OCI-LY7 (cell line): ENCODE measurements around the gene MNT. TPM values are rescaled to one million over a fixed set of nuclear protein-coding genes. Genes with fewer than 3 reads are reported as not detected.
"Not testable (repeated sequence)": the region's sequence is repeated elsewhere in the genome, so short reads cannot be mapped to it uniquely, and the experiment has no call there.

ENCODE experiments used
- BruUV-seq: library from RNA; stranded (reverse); fragments of 400-500 nt; replicated peaks from 2 replicates; lab custom pipeline; 2021; lab: Mats Ljungman, UMichigan
- CTCF ChIA-PET: fragments of 300-600 bp; sonication (Branson Sonifier 250); formaldehyde crosslinking; loops from one replicate; lab custom pipeline; 2022; ENCODE audit warnings: antibody characterized with exemption; ENCODE audit not compliant: unreplicated experiment; lab: Charles Lee
- POLR2A ChIA-PET: fragments of 300-600 bp; sonication (Branson Sonifier 250); formaldehyde crosslinking; loops from one replicate; lab custom pipeline; 2022; ENCODE audit warnings: antibody characterized with exemption; lab: Charles Lee
- DNase-seq: peaks from one replicate; pipeline ENCODE4 v3.0.0-alpha.2; 2015; ENCODE audit warnings: low spot score
- H2AFZ ChIP-seq: fragments of 200-600 bp; sonication (generic), shearing (Covaris generic); 2 replicates; pipeline ENCODE4 v1.6.1; 2014; ENCODE audit warnings: mild to moderate bottlenecking, antibody characterized with exemption, low read length, moderate library complexity
- H3K27ac ChIP-seq: fragments of 200-600 bp; sonication (generic); 2 replicates; pipeline ENCODE4 v1.5.1; 2014; ENCODE audit warnings: mixed run types, low read depth, mild to moderate bottlenecking, moderate library complexity, low read length, inconsistent platforms; ENCODE audit not compliant: poor library complexity, severe bottlenecking
- H3K36me3 ChIP-seq: fragments of 200-600 bp; sonication (generic); 2 replicates; pipeline ENCODE4 v1.6.1; 2014; ENCODE audit warnings: mild to moderate bottlenecking, antibody characterized with exemption, low read length, moderate library complexity, mixed read lengths; ENCODE audit not compliant: insufficient read depth
- H3K4me1 ChIP-seq: fragments of 200-600 bp; sonication (generic); 2 replicates; pipeline ENCODE4 v1.5.1; 2014; ENCODE audit warnings: mild to moderate bottlenecking, low read length; ENCODE audit not compliant: insufficient read depth, poor library complexity, severe bottlenecking
- H3K4me2 ChIP-seq: fragments of 200-600 bp; sonication (generic); 2 replicates; pipeline ENCODE4 v1.6.1; 2014; ENCODE audit warnings: mild to moderate bottlenecking, low read length
- H3K4me3 ChIP-seq: fragments of 200-600 bp; sonication (generic); 2 replicates; pipeline ENCODE4 v1.5.1; 2014; ENCODE audit warnings: mild to moderate bottlenecking, low read depth, low read length; ENCODE audit not compliant: poor library complexity, severe bottlenecking
- H3K79me2 ChIP-seq: fragments of 200-600 bp; sonication (generic); 2 replicates; pipeline ENCODE4 v1.6.1; 2016; ENCODE audit warnings: low read depth, mild to moderate bottlenecking, low read length, moderate library complexity, mixed read lengths; ENCODE audit not compliant: insufficient read depth
- H3K9me2 ChIP-seq: fragments of 200-600 bp; sonication (generic); 2 replicates; pipeline ENCODE4 v1.6.1; 2016; ENCODE audit warnings: mild to moderate bottlenecking, low read length, mixed read lengths; ENCODE audit not compliant: insufficient read depth
- H3K9me3 ChIP-seq: fragments of 200-600 bp; sonication (generic); 2 replicates; pipeline ENCODE4 v1.6.1; 2014; ENCODE audit warnings: mild to moderate bottlenecking, mixed run types, low read length, mixed read lengths
- H4K20me1 ChIP-seq: fragments of 200-600 bp; sonication (generic); 2 replicates; pipeline ENCODE4 v1.6.1; 2014; ENCODE audit warnings: mild to moderate bottlenecking, antibody characterized with exemption, low read length, moderate library complexity, mixed read lengths; ENCODE audit not compliant: insufficient read depth
- EZH2phosphoT487 ChIP-seq: fragments of 200-600 bp; sonication (generic); IDR thresholded peaks from 2 replicates; pipeline ENCODE4 v1.6.1; 2018; ENCODE audit warnings: low read depth, borderline replicate concordance, mild to moderate bottlenecking, mixed run types, antibody characterized with exemption, low read length, moderate library complexity, mixed read lengths
- intact Hi-C: fragments of 100-400 bp; cut with micrococcal nuclease; formaldehyde crosslinking; loops from one replicate; pipeline ENCODE4 v1.10.0; 2022; ENCODE audit not compliant: unreplicated experiment
- total RNA-seq, 2 experiments: library from RNA; depleted of rRNA in 1 of 2; stranded (reverse); fragments of >200 nt in 1 of 2; shearing (Covaris generic) in 1 of 2; gene quantifications; 2 replicates each; pipeline ENCODE4 v1.2.3, GENCODE V29; 2014 to 2022
- TF ChIP-seq, protein P1 (sequence below): fragments of 200-600 bp; sonication (generic); conservative IDR thresholded peaks from 2 replicates; pipeline ENCODE4 v1.5.1; 2014; ENCODE audit warnings: mild to moderate bottlenecking, antibody characterized with exemption, low read length, moderate library complexity, mixed read lengths

The MNT gene
- total RNA-seq, 2 experiments from 2014 or later = 22.2 to 60.0 TPM

- no TSS peak for BruUV-seq
- peaks cover 54% of the 10 kb centered on the region for H3K36me3 ChIP-seq
- no peak overlapping the region for H3K27ac ChIP-seq
- H3K4me1 ChIP-seq = peaks cover 4% of the 10 kb centered on the region
- ChIA-PET CTCF (no interaction called here), POLR2A (no interaction called here)
- intact Hi-C loops = no loop called here
- H3K4me3 ChIP-seq = no peak overlapping the region
- no peak for DNase-seq
- H3K9me3 ChIP-seq = peaks cover 10% of the 10 kb centered on the region; the same call in 1 of the 2 replicates
- TF ChIP-seq, protein P1, sequence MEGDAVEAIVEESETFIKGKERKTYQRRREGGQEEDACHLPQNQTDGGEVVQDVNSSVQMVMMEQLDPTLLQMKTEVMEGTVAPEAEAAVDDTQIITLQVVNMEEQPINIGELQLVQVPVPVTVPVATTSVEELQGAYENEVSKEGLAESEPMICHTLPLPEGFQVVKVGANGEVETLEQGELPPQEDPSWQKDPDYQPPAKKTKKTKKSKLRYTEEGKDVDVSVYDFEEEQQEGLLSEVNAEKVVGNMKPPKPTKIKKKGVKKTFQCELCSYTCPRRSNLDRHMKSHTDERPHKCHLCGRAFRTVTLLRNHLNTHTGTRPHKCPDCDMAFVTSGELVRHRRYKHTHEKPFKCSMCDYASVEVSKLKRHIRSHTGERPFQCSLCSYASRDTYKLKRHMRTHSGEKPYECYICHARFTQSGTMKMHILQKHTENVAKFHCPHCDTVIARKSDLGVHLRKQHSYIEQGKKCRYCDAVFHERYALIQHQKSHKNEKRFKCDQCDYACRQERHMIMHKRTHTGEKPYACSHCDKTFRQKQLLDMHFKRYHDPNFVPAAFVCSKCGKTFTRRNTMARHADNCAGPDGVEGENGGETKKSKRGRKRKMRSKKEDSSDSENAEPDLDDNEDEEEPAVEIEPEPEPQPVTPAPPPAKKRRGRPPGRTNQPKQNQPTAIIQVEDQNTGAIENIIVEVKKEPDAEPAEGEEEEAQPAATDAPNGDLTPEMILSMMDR = no peak
- no peak for TF ChIP-seq EZH2phosphoT487
- H3K79me2 ChIP-seq = no peaks in the 10 kb centered on the region
- no peaks in the 10 kb centered on the region for H3K9me2 ChIP-seq
- H4K20me1 ChIP-seq = no peaks in the 10 kb centered on the region
- no peak overlapping the region for H3K4me2 ChIP-seq
- H2AFZ ChIP-seq = no peak overlapping the region
Measured at GRCh38 chr17:2444382-2444781, 43.5 kb upstream of the MNT start.

GRCh38 chr17:2442166-2442565 lies 41.3 kb upstream of the MNT start:
- Histone ChIP-seq H3K4me3 (no peak overlapping the region), H3K4me2 (no peak overlapping the region), H3K79me2 (no peaks in the 10 kb centered on the region), H3K9me3 (peaks cover 10% of the 10 kb centered on the region; the same call in 1 of the 2 replicates), H4K20me1 (no peaks in the 10 kb centered on the region), H3K36me3 (peaks cover 69% of the 10 kb centered on the region), H3K27ac (no peak overlapping the region), H3K9me2 (no peaks in the 10 kb centered on the region), H2AFZ (no peak overlapping the region), H3K4me1 (no peaks in the 10 kb centered on the region)
- intact Hi-C loops = no loop called here
- ChIA-PET CTCF (no interaction called here), POLR2A (no interaction called here)
- TF ChIP-seq, protein P1 = no peak
- no peak for TF ChIP-seq EZH2phosphoT487
- no TSS peak for BruUV-seq
- DNase-seq = no peak

- no TSS peak for BruUV-seq
- Histone ChIP-seq H3K4me2 (no peak overlapping the region), H3K4me1 (no peaks in the 10 kb centered on the region), H3K9me2 (no peaks in the 10 kb centered on the region), H3K36me3 (peaks cover 73% of the 10 kb centered on the region), H3K9me3 (peaks cover 6% of the 10 kb centered on the region; the same call in 1 of the 2 replicates), H4K20me1 (no peaks in the 10 kb centered on the region), H2AFZ (no peak overlapping the region), H3K79me2 (no peaks in the 10 kb centered on the region), H3K4me3 (no peak overlapping the region), H3K27ac (no peak overlapping the region)
- POLR2A ChIA-PET = no interaction called here
- CTCF ChIA-PET = no interaction called here
- intact Hi-C loops = no loop called here
- TF ChIP-seq, protein P1 = no peak
- no peak for TF ChIP-seq EZH2phosphoT487
- no peak for DNase-seq
Measured at GRCh38 chr17:2440930-2441329, 40.1 kb upstream of the MNT start.

DNA sequence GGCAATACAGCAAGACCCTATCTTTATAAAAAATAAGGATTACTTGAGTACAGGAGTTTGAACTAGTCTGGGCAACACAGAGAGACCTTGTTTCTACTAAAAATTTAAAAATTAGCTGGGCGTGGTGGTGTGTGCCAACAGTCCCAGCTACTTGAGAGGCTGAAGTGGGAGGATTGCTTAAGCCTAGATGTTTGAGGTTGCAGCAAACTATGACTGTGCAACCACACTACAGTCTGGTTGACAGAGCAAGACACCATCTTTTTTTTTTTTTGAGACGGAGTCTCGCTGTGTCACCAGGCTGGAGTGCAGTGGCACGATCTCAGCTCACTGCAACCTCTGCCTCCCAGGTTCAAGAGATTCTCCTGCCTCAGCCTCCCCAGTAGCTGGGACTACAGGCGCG lies 39.1 kb upstream of the MNT start:
- H4K20me1 ChIP-seq, H3K4me3 ChIP-seq, DNase-seq, H2AFZ ChIP-seq, POLR2A ChIA-PET, BruUV-seq, H3K27ac ChIP-seq, H3K9me3 ChIP-seq, H3K4me2 ChIP-seq, H3K4me1 ChIP-seq, H3K9me2 ChIP-seq, H3K79me2 ChIP-seq, CTCF ChIA-PET: not testable (repeated sequence)
- peaks cover 74% of the 10 kb centered on the region for H3K36me3 ChIP-seq
- intact Hi-C loops = loop anchor here (10.0 kb wide), 1 partner anchor 245 kb away; no protein-coding TSS in a partner anchor
